Endothelial cell of hepatic sinusoid (primary cell): ENCODE data around the gene ELL2.

Experiments used
- in situ Hi-C: cut with HindIII; loops from 2 replicates; pipeline ENCODE4 v1.10.0; 2017; ENCODE audit warnings: low sequenced_read_pairs

Gene ELL2

DNA sequence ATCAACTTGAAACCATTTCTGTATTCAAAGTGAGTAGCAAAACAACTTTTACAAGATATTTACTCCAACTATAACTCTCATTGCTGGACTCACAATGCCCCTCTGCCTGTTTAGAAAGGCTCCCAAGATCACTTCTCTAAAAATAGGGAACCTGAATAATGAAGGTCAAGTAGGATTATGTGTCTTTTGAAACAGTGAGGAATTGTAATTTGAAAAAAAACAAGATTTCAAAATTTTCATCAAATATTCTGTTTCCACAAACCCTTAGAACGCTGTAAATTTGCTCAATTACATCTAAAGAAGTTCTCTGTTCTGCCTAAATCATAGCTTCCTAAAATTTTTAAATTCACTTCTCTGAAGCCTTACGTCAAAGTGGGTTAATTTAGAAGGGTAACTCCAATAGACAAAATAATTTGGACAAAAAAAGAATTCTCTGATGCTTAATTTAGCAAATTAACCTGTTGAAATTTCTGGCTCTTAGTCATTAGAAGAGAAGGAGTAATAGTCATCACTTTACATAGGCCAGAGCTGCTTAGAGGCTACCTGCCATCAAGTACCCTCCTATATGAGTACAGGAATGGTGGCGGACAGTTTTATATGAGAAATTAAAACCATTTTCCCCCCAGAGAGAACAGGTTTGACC, 4.0 kb downstream of the ELL2 start:
- in situ Hi-C loops = loop anchor here (5.0 kb wide), 2 partner anchors 95 to 645 kb away; no protein-coding TSS in a partner anchor

DNA sequence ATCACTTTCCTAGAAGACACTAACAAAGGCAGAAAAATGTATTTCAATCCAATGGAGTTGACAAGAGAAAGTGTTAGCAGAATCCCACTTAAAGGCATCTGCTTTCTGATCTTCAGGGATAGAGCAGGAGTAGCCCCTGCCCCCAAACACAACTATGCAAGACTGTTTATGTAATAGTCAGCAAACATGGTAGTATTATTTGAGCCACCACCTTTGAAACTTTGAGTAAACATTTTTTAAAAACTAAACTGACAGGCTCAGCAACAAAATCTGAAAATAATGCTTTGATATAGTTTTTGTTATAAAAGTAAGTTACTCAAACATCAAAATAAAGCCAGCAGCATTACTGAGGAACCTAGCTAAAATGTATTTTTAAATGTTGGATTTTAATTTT, 4.8 kb downstream of the ELL2 start:
- in situ Hi-C loops = loop anchor here (5.0 kb wide), 2 partner anchors 95 to 645 kb away; no protein-coding TSS in a partner anchor

DNA sequence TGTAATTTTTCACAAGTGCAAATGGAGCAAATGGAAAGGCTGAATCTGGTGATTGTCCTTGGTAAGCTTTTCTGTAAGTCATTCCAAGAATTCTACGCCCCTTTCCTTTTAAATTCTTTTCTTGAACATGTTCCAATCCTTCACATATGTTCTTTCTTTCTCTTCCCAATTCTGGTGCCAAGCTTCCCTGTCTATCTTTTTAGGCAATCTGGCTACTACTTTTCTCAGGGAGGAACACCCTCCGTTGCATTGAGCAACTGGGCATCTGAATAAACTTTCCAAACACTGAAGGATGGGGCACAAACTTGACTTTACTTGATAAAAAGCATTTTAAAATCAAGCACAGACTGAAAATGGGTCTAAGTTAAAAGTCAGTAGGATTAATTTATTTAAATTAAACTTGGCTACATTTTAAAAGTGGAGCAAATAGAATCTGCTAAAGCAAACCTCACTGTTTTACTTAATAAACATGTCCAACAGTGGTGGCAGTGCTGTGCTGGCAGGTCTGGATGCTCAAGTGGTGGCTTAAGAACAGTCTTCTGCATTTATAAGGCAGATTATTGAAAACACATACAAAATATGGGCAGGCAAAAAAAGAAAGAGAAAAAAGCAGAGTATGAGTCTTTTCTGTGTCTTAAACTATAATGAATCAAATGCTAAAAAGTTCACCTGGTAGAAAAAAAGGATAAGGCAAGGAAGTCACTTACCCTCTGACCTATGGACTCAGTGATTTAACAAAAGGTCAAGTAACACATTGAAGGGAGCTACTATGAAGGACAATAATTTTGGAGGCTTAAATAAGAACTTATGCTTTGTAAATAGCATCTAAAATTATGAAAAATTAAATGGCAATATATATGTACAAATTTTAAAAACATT, 5.4 kb downstream of the ELL2 start:
- in situ Hi-C loops = loop anchor here (5.0 kb wide), 2 partner anchors 94 to 646 kb away; no protein-coding TSS in a partner anchor

DNA sequence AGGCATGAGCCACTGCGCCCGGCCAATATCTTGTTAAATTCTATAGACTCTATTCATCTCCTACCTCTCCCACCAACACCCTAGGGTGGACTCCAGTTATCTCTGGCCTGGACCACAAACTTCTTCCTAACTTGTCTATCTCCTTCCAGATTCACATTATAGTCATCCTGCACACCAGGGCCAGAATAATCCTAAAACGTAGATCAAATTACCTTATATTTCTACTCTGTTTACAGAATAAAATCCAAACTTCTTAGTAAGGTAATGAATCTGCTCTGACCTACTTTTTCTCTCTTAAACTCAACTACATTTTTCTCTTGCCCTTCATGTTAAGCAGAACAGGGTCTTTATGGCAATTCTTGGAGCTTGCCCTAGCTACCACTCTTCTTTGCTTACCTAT, 6.9 kb downstream of the ELL2 start:
- in situ Hi-C loops = loop anchor here (5.0 kb wide), 2 partner anchors 92 to 648 kb away; no protein-coding TSS in a partner anchor

DNA sequence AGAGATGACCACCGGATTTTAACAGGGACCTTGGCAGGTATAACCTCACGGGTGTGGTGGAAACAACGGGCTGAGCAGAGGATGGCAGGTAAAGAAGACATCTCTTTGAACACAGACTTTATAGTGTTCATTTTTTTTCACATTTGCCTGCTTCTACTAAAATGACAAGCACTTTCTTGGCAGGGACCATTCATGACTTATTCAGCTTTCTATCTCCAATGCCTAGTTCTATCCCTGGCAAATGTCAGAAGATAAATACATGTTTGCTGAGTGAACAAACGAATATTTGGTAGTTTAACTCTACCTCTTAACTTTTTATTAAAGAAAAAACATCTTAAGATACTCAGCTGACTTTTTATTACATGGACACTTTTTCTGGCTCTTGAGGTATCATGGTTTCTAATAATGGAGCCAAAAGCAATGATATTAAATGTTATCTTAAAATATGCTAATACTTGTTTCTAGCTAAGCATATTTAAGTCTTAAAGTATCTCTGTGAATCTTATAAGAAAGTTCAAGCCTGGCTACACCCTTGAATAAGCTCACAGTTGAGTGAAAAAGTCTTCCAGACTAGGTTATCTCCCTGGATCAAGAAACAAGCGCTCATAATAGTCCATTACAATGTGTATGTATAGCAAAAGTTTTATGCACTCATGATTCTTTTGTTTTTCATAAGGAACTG, 8.5 kb downstream of the ELL2 start:
- in situ Hi-C loops = no loop called here

DNA sequence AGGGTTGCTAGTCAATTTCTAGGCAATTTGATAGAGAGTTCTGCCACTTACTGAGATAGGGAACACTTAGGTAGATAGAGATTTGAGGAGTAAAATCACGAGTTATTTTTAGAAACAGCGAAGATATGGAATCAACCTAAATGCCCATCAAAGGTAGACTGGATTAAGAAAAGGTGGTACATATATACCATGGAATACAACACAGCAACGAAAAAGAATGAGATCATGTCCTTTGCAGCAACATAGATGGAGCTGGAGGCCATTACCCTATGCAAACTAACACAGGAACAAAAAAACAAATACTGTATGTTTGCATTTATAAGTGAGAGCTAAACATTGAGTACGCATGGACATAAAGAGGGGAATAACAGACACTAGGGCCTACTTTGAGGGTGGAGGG, 9.7 kb downstream of the ELL2 start:
- in situ Hi-C loops = no loop called here

DNA sequence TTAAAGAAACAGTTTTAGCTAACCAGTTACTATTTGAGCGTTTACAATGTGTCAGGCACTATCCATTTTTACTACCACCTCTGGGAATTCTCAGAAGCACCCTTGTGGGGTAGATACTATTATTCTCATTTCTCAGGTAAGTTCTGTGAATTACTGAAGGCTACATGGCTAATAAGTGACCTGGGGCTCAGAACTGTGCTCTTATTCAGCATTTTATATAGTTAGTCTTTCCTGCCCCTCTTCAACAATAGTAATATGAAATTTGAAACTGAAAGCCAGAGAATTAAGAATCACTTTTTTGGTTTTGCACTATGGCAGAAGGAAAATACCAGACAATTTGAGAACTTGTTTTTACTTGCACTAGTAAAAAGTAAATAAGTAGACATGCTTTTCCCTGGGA, 11.8 kb downstream of the ELL2 start:
- in situ Hi-C loops = no loop called here

DNA sequence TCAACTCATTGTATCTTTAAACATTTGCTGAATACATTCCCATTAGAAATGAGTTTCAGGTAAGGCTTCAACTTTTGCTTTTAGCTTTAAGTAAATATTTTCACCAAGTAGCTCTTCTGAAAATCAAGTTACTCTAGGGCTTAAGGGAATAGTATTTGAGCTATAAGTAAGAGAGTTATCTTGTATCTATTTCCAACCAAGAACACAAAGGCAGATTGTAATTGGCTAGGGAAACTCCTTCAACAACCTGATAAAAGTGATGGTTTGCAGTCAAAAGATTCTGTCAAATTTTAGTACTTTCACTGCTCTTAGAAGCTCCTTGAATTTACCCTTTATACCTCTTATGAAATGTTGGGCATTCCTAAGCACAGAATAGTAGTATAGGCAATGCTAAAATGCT, 13.0 kb downstream of the ELL2 start:
- in situ Hi-C loops = no loop called here

DNA sequence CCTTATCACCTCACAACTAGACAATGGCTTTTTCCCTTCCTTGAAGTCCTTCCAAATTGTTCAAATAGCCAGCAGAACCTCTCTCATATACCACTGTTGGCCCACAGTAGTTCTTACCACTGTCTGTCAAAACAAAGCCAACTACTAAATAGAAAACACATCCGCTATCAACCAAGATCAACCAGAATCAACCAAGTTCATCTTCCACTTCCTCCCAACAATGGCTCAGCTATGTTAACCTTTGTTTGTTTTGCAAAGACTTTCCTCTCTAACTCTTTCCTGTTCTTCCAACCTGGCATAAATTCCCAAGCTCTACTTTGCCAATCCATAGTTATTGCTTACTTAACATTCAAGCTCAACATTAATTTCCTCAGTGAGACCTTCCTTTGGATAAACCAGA, 15.2 kb downstream of the ELL2 start:
- in situ Hi-C loops = no loop called here

DNA sequence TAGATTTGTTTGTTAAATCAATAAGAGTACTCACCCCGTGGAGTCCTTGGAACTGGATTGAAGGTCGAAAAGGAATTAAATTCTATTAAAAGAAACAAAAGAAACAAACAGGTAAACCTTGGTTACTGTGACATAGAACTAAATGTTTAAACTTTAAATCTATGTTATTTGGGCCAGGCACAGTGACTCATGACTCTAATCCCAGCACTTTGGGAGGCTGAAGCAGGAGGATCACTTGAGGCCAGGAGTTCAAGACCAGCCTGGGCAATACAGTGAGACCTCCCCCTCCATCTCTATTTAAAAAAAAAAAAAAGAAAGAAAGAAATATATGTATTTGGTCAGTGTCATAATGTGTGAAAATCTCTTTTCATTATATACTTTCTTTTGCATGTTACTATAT, 18.7 kb downstream of the ELL2 start:
- in situ Hi-C loops = no loop called here

DNA sequence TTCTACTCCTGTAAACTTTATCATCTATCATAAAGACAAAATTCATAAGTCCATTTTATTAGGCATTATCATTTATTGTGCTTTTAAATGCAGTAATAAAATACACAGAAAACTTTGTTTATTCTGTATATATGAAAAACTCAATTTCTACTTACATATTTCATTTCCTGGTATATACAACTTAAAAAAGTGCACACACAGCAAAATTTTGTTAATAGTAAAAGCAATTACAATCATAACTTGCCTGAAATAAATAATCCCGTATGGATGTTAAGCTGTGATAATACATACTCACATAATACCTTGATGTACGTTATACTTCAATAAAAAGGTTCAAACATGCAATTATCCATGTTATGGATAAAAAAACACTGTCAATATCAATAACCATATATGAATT, 19.2 kb downstream of the ELL2 start:
- in situ Hi-C loops = no loop called here

DNA sequence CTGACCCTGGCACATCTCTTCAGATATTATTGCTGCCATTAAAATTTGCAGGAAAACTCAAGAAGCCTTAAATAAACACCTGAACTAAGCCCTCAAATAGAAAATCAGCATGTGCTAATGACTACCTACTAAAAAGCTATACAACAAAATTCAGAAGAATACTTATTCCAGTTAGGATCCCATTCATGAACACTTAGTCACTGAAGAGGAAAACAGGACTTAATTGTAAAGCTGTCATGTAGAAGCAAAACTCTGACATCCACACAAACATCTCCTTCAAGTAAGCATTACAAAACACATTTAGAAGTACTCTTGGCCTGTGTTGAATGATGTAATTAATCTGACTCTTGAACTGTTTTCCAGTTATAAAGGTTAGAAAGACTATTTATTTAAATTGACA, 19.9 kb downstream of the ELL2 start:
- in situ Hi-C loops = no loop called here

DNA sequence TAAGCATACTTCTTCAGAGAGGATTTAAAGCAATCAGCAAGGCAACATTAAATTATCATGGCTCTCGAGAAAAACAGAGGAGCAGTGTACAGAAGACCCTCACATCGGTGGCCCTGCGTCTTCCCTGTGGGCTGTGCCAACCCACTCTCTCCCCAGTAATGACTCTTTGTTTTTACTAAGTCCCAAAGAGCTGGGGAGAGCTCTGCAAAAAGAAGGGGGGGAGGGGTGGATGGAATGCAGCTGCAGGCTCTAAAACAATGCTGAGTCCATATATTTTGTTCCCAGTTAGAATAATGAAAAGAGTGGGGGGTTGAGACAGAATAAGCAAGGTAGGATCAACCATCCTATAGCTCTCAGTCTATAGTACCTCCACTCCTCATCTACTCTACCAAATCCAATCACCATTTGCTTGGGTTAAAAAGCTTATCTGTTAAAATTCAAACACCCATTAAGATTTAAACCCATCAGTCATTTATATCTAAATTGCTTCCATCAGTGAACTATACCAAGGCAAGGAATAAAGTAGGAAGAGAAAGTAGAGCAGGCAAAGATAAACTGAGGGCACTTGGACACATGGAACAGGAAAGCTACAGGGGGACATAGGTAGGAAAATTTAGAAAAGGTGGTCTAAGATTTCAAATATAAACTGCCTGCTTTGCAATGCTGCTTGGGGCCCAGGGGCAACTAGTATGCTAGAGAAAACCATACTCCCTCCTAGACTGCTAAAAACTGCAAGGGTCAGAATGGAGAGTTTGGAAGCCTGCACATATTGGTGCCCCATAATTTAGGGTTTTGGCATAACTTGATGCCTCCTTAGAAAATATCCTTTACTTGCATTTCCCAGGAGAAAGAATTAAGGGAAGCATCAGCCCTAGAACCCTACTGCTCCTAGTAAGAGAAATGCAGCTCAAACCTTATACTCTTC, 20.6 kb downstream of the ELL2 start:
- in situ Hi-C loops = no loop called here

DNA sequence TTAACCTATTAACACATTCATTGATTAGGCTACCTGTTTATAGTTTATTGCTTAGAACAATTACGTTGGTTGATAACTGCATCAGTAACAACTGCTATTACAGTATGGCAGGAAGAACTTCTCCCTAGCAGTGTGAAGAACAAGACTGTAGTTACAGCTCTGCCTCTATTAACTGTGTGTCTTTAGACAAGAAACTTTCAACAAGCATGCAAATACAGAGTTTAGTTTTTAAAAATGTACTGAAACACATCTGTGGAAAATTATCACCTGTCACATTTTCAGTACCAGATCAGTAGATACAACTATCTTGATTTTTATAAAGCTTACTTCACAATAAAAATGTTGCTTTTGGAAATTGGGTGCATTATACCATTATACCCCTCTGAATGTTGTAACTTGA, 22.2 kb downstream of the ELL2 start:
- in situ Hi-C loops = no loop called here

DNA sequence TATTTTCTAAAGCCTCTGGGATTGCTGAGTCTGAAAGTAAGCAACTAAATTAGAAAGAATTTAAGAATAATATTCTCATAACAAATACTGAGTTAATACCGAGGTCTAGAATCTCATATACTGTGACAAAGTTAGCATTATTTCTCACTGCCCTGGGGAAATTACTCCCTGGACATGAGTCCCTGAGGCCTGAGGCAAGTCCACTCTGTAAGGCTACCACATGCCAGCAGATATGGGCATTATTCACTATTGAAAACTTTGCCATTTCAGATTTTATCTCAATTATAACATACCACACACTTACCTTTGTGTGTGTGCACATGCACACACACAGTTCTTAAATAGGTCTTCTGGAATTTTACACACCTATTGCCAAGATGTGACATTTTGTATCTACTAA, 22.9 kb downstream of the ELL2 start:
- in situ Hi-C loops = no loop called here

DNA sequence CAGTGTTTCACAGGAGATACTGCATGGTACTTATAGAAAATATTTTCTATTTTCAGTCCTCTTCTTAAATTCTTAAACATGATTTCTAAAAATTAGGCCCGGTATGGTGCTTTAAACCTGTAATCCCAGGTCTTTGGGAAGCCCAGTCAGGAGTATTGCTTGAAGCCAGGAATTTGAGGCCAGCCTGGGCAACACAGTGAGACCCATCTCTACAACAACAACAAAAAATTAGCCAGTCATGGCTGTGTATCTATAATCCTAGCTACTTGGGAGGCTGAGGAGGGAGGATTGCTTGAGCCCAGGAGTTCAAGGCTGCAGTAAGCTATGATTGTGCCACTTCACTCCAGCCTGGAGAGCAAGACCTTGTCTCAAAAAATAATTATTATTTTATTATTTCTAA, 23.3 kb downstream of the ELL2 start:
- in situ Hi-C loops = no loop called here

DNA sequence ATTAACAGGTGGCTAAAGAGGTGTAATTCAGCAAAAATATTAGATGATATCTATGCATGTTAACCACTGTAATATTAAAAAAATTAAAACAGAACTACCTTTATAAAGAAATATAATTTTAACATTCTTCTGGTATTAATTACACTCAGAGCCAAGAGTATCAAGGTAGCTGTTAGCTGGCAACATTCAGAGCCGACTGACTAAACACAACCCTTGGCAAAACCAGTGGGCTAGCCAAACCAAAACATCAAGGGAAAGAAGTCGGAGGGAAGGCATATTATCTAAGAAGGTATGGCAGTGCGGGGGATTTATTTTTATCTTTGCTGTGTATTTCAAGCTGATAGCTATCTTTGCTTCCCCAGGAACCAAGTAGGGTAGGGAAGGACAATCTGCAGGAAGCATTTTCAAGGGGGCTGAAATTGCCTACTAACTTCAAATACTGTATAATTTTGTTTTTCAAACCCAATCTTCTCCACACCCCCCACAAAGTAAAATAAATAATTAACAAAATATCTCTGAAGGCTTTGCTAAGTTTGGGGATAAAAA, 24.0 kb downstream of the ELL2 start:
- in situ Hi-C loops = no loop called here

DNA sequence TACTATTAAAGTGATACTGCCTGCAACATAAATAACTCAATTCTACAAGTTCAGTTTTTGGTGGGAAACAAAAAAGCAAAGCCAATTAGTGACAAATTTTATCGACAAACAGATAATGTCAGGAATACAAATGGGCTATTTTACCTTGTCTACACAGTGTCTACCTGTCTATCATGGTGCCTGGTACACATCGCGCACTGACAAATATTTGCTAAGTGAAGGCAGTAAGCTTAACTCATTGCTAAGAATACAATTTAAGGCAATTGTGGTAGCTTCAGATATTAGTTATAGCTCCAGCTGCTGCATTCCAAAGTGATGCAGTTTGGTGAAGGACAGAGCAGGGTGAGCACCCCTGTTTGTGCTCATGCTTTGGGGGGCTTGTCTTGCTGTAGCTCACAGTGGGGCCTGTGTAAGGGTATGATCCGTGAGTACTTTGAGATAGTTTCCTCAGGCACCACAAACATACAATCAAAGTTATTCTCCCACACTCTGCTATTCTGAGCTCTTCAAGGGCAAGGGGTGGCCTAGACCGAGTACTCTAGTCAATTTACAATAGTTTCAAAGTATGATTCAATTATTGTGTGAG, 24.7 kb downstream of the ELL2 start:
- in situ Hi-C loops = no loop called here

DNA sequence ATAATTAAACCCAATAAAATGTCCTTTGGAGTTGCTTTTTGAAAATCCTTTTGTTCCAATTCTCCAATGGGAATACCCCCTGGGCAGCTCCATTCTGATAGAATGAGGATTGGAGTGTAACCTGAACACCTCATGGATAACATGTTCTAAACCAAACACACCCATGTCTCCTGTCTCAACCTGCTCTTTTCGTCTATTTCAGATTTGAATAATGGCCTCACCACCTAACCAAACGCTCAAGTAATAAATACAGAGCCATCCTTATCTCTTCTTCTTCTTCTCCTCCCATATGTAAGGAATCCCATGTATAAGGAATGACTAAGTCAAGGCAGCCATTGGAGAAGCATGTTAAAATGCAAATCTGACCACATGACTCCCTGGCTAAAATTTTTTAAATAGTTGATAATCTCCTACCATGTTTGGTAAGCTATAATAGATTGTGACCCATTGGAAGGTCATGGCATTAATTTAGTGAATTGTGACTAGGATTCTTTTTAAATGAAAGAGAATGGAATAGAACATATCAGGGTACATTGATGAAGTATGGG, 26.0 kb downstream of the ELL2 start:
- in situ Hi-C loops = no loop called here
